K562 (cell line): ENCODE measurements around the gene NT5DC1. TPM values are rescaled to one million over a fixed set of nuclear protein-coding genes. Genes with fewer than 3 reads are reported as not detected.

Experiments
- ATAC-seq: fragments of 200-7000 bp; cut with Tn5 transposase; 3 replicates; pipeline ENCODE4 v1.9.1; 2020; ENCODE audit warnings: moderate library complexity
- BruUV-seq: library from RNA; stranded (reverse); fragments of 400-500 nt; replicated peaks from 2 replicates; lab custom pipeline; 2021; lab: Mats Ljungman, UMichigan
- CTCF ChIA-PET: fragments of 300-600 bp; formaldehyde crosslinking; extraction: SDS; loops from one replicate; lab custom pipeline; 2021; ENCODE audit warnings: low intra/inter-chr PET ratio; lab: Yijun Ruan, JAX
- POLR2A ChIA-PET: fragments of 300-600, 350-650 bp; sonication (Branson Sonifier 250); formaldehyde crosslinking; extraction: SDS; loops from one replicate; lab custom pipeline; 2021; ENCODE audit warnings: antibody characterized with exemption, inconsistent platforms; lab: Yijun Ruan, JAX
- DNase-seq, 4 experiments: peaks; one replicate each; pipeline versions ENCODE4 v3.0.0 to v3.0.0-alpha.2; 2011 to 2018; ENCODE audit warnings: low spot score in 3 of 4, mixed read lengths in 3 of 4; ENCODE audit errors: extremely low read depth in 1 of 4
- FAIRE-seq: peaks from 2 replicates; lab custom pipeline; 2011; peaks lifted over from hg19 to GRCh38; lab: Jason Lieb, UNC
- H2AFZ ChIP-seq: 2 replicates; pipeline ENCODE4 v1.6.0; 2011; ENCODE audit warnings: low read depth, low read length, control low read depth, inconsistent platforms
- H3K27ac ChIP-seq: fragments of 200-600 bp; 3 replicates; pipeline ENCODE4 v1.8.0; 2011; ENCODE audit warnings: low read depth, mild to moderate bottlenecking, control low read depth, inconsistent platforms, low read length, moderate library complexity, mixed read lengths; ENCODE audit errors: extremely low read depth
- H3K27me3 ChIP-seq, 2 experiments: fragments of 300-600 bp in 1 of 2; 2 replicates in 1 of 2; 3 replicates in 1 of 2; pipeline versions ENCODE4 v1.6.0 to v1.8.0; 2011; ENCODE audit warnings: inconsistent platforms in 2 of 2, low read length in 2 of 2, mild to moderate bottlenecking in 1 of 2, mixed read lengths in 1 of 2, moderate library complexity in 1 of 2; ENCODE audit not compliant: control insufficient read depth in 2 of 2, insufficient read depth in 2 of 2
- H3K36me3 ChIP-seq: fragments of 300-600 bp; 3 replicates; pipeline ENCODE4 v1.8.0; 2011; ENCODE audit warnings: mild to moderate bottlenecking, low read length, inconsistent platforms; ENCODE audit not compliant: control insufficient read depth, insufficient read depth
- H3K4me1 ChIP-seq, 2 experiments: fragments of 200-600 bp in 1 of 2; replicated peaks in 1 of 2; 2 replicates in 1 of 2; 3 replicates in 1 of 2; pipeline versions ENCODE4 v1.5.1 to v1.8.0; 2011; ENCODE audit warnings: inconsistent platforms in 2 of 2, low read length in 2 of 2, mild to moderate bottlenecking in 1 of 2, mixed read lengths in 1 of 2, moderate library complexity in 1 of 2; ENCODE audit not compliant: control insufficient read depth in 2 of 2, insufficient read depth in 2 of 2
- H3K4me2 ChIP-seq: 2 replicates; pipeline ENCODE4 v1.6.1; 2011; ENCODE audit warnings: low read length, control low read depth, inconsistent platforms, mixed read lengths; ENCODE audit not compliant: insufficient read depth
- H3K4me3 ChIP-seq: fragments of 200-600 bp; sonication (generic), shearing (Covaris generic); 2 replicates; pipeline ENCODE4 v1.5.1; 2016; ENCODE audit warnings: control low read depth, inconsistent platforms
- H3K79me2 ChIP-seq: fragments of 200-600 bp; 3 replicates; pipeline ENCODE4 v1.8.0; 2011; ENCODE audit warnings: low read length, inconsistent platforms; ENCODE audit not compliant: control insufficient read depth, insufficient read depth
- H3K9ac ChIP-seq, 2 experiments: 2 replicates each; pipeline versions ENCODE4 v1.6.0 to v1.6.1; 2011; ENCODE audit warnings: low read depth in 2 of 2, low read length in 2 of 2, control low read depth in 1 of 2, inconsistent platforms in 1 of 2, mild to moderate bottlenecking in 1 of 2, mixed read lengths in 1 of 2; ENCODE audit not compliant: insufficient read depth in 1 of 2
- H3K9me1 ChIP-seq: one replicate; pipeline ENCODE4 v1.6.0; 2011; ENCODE audit warnings: inconsistent platforms, mild to moderate bottlenecking, low read length, moderate library complexity; ENCODE audit not compliant: control insufficient read depth, insufficient read depth
- H3K9me3 ChIP-seq: replicated peaks from 2 replicates; pipeline ENCODE4 v1.5.1; 2011; ENCODE audit warnings: low read depth, low read length, inconsistent platforms; ENCODE audit not compliant: control insufficient read depth, insufficient read depth
- H4K20me1 ChIP-seq: replicated peaks from 2 replicates; pipeline ENCODE4 v1.6.1; 2011; ENCODE audit warnings: low read length, inconsistent platforms, mixed read lengths; ENCODE audit not compliant: control insufficient read depth, insufficient read depth
- CREB1 ChIP-seq, 2 experiments: sonication (generic) in 1 of 2; formaldehyde crosslinking in 1 of 2; IDR thresholded peaks; 2 replicates each; pipeline versions ENCODE4 v1.6.1 to v1.8.0; 2012 to 2022; ENCODE audit warnings: inconsistent platforms in 1 of 2, mild to moderate bottlenecking in 1 of 2, missing genetic modification reagents in 1 of 2, moderate library complexity in 1 of 2
- FOS ChIP-seq: IDR thresholded peaks from 3 replicates; pipeline ENCODE4 v1.6.1; 2011; ENCODE audit not compliant: insufficient read length; ENCODE audit errors: extremely low read depth
- FOXA3 ChIP-seq, 2 experiments: fragments of 450-650 bp in 1 of 2; sonication (generic) in 1 of 2; formaldehyde crosslinking; IDR thresholded peaks in 1 of 2; conservative IDR thresholded peaks in 1 of 2; 2 replicates each; pipeline versions ENCODE4 v1.4.0 to v1.8.0; 2020 to 2022; ENCODE audit warnings: mild to moderate bottlenecking in 2 of 2, missing genetic modification reagents in 1 of 2
- WGBS: fragments of 100-300 bp; shearing (Covaris generic); methylation state at CpG from one replicate; pipeline ENCODE4 v1.1.6; 2016; ENCODE audit warnings: low coverage, mixed read lengths; ENCODE audit not compliant: insufficient coverage; ENCODE audit errors: missing lambda C conversion rate; 5-methylcytosine and 5-hydroxymethylcytosine counted together
- in situ Hi-C: fragments of 300-500 bp; cut with MboI; formaldehyde crosslinking; loops from 4 replicates; pipeline ENCODE4 v1.15.0; 2018; ENCODE audit warnings: inconsistent platforms, mixed read lengths
- intact Hi-C: fragments of 100-400 bp; cut with micrococcal nuclease; formaldehyde crosslinking; loops from 2 replicates; pipeline ENCODE4 v1.14.2; 2022
- polyA plus RNA-seq, 8 experiments: library from polyadenylated mRNA; depleted of rRNA in 4 of 8; stranded (reverse) in 5 of 8; unstranded in 3 of 8; fragments of >200 nt; fragmentation: Nextera tagmentation in 2 of 8; fragmentation: Illumina TruSeq in 1 of 8; extraction: Ambion mirVana in 2 of 8; extraction: Trizol in 1 of 8; gene quantifications; 2 replicates each; pipeline versions ENCODE4 v1.2.1 to v1.2.3, GENCODE V29; 2011 to 2014; ENCODE audit warnings: inconsistent platforms in 1 of 8, missing spikeins in 1 of 8
- total RNA-seq, 7 experiments: library from RNA; depleted of rRNA in 6 of 7; stranded (reverse); fragments of >200 nt in 6 of 7; fragmentation: Illumina TruSeq in 2 of 7; extraction: Trizol in 2 of 7; gene quantifications; 2 replicates each; pipeline versions ENCODE4 v1.2.1 to v1.2.3, GENCODE V29; 2011 to 2021; ENCODE audit warnings: low replicate concordance in 1 of 7
- TF ChIP-seq, protein P1 (sequence below): fragments of 450-650 bp; formaldehyde crosslinking; IDR thresholded peaks from 2 replicates; pipeline ENCODE4 v1.4.0; 2022; ENCODE audit warnings: missing genetic modification characterization

Gene NT5DC1
- total and polyA plus RNA-seq, 9 of the 15 experiments (the other 6 are each of a cell fraction or from before 2014, with no cell fraction given), result 4.9 to 28.5 (median 16.3) TPM

DNA sequence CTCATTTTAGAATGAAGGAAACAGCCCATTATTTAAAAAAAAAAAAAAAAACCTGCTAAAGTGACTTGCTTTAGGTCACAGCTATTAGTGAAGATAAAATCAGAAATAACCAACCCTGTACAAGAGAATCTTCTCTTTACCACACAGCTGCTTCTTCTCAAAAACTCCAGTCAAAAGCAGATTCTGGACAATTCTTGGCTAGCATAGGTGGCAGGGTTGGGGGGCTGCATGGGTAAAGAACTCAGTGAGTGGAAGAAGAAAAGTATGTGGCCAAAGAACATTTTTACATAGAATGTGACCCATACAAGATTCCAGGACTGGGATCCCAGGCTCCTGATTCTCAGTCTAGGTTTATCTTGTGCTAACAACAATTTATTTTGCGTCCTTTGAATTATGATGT, 30.6 kb upstream of the NT5DC1 start (continued):
- TF ChIP-seq FOS (no peak), CREB1 (IDR thresholded peaks at IDR 0.05) (no peak), CREB1 (CRISPR knock-in tag; IDR thresholded peaks at IDR 0.05) (no peak)

DNA sequence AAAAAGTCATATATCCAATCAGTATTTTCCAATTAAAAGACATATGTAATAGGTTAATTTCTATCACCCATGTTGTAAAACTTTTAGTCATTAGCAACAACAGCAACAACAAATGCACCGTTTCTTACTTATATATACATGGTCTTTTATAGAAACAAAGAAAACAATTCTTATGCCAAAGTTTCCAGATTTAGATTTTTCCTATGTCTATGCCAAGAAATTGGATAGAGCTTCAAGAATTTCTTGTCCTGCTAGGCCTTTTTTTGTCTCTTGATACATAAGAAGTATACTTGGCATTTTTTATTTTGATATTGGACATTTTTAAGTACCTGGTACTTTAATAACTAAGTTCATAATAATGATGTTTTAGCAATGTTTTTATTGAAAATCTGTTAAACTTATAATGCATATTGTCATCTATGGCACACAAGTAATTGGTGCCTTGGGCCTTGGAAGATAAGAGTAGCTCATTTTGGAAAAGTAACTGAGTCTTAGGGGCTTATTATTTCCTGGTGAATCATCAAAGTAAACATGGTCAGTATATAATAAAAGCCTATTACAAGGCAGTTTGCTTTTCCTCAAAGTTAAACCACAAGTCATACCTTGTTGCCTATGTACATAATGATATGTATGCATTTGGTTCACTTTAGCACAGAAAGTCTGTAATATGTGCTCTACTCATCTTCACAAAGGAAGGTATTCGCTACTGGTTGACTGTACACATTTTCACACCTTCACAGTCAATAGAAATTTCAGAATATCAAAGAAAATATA, 29.9 kb upstream of the NT5DC1 start:
- Histone ChIP-seq H3K79me2 (no peaks in the 10 kb centered on the region), H4K20me1 (no peaks in the 10 kb centered on the region), H3K9me1 (no peaks in the 10 kb centered on the region), H3K27ac (no peak overlapping the region), H3K9ac (no peak overlapping the region), H3K4me3 (no peak overlapping the region), H3K9me3 (no peaks in the 10 kb centered on the region), H3K36me3 (no peaks in the 10 kb centered on the region), H2AFZ (no peak overlapping the region), H3K4me1 (no peaks in the 10 kb centered on the region), H3K27me3 (no peaks in the 10 kb centered on the region), H3K4me2 (no peak overlapping the region)
- 14% methylated on average over 2 of the region's 2 CpGs for WGBS
- FAIRE-seq (no peak), DNase-seq (no peak), ATAC-seq (no peak)
- no TSS peak for BruUV-seq
- intact Hi-C loops (no loop called here), in situ Hi-C loops (no loop called here)
- POLR2A ChIA-PET, result interaction anchor here (2.7 kb wide), 1 partner anchor 10 kb away, joined by 9 read pairs; the partner anchor contains the start of gene FRK
- CTCF ChIA-PET, result no interaction called here
- peak in 1 of 2 experiments; percentile 86; a peak in 2 of 4 replicates for TF ChIP-seq FOXA3 (CRISPR knock-in tag; conservative IDR thresholded peaks at IDR 0.05 in 1 of 2, IDR thresholded peaks at IDR 0.05 in 1 of 2)
- TF ChIP-seq, protein P1, sequence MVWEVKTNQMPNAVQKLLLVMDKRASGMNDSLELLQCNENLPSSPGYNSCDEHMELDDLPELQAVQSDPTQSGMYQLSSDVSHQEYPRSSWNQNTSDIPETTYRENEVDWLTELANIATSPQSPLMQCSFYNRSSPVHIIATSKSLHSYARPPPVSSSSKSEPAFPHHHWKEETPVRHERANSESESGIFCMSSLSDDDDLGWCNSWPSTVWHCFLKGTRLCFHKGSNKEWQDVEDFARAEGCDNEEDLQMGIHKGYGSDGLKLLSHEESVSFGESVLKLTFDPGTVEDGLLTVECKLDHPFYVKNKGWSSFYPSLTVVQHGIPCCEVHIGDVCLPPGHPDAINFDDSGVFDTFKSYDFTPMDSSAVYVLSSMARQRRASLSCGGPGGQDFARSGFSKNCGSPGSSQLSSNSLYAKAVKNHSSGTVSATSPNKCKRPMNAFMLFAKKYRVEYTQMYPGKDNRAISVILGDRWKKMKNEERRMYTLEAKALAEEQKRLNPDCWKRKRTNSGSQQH (CRISPR knock-in tag), result no peak
